Heart right ventricle (tissue), 16 donors: ENCODE results near the gene CEP126. TPM values are rescaled to one million over a fixed set of nuclear protein-coding genes. Genes with fewer than 3 reads are reported as not detected.

ENCODE experiments used
- ATAC-seq, 8 donors: fragments of 200-7000 bp; cut with Tn5 transposase; one replicate each; pipeline ENCODE4 v1.9.1; 2020; ENCODE audit warnings: mild to moderate bottlenecking in 8 of 8, moderate library complexity in 8 of 8, moderate number of reproducible peaks in 1 of 8
- DNase-seq, 2 donors: peaks; one replicate each; pipeline ENCODE4 v3.0.0-alpha.2; 2020
- H3K27ac ChIP-seq, 10 donors: fragments of 200-600 bp; sonication (generic) in 2 of 10; one replicate each; pipeline versions ENCODE4 v1.5.0 to v1.8.0; 2020 to 2022; ENCODE audit warnings: mild to moderate bottlenecking in 3 of 10
- H3K27me3 ChIP-seq, 7 donors: fragments of 200-600 bp; one replicate each; pipeline ENCODE4 v1.8.0; 2021 to 2022; ENCODE audit warnings: mild to moderate bottlenecking in 2 of 7
- H3K36me3 ChIP-seq, 9 donors: fragments of 200-600 bp; sonication (generic) in 1 of 9; one replicate each; pipeline versions ENCODE4 v1.5.0 to v1.8.0; 2020 to 2022; ENCODE audit warnings: mild to moderate bottlenecking in 2 of 9
- H3K4me1 ChIP-seq, 9 donors: fragments of 200-600 bp; sonication (generic) in 1 of 9; one replicate each; pipeline versions ENCODE4 v1.5.0 to v1.8.0; 2020 to 2022; ENCODE audit warnings: mild to moderate bottlenecking in 4 of 9
- H3K4me3 ChIP-seq, 10 donors: fragments of 200-600 bp; sonication (generic) in 2 of 10; one replicate each; pipeline versions ENCODE4 v1.5.0 to v1.8.0; 2020 to 2022; ENCODE audit warnings: mild to moderate bottlenecking in 7 of 10, moderate library complexity in 2 of 10
- H3K9me3 ChIP-seq, 11 donors: fragments of 200-600 bp in 10 of 11; sonication (generic) in 2 of 11; one replicate each; pipeline versions ENCODE4 v1.5.0 to v1.8.0; 2013 to 2022; ENCODE audit warnings: mild to moderate bottlenecking in 2 of 11, control low read depth in 1 of 11, moderate library complexity in 1 of 11
- WGBS, 2 donors: extraction: QIAGEN DNeasy Blood & Tissue Kit; methylation state at CpG; one replicate each; pipeline ENCODE4 v1.1.7; 2013; ENCODE audit warnings: inconsistent platforms in 1 of 2; 5-methylcytosine and 5-hydroxymethylcytosine counted together
- intact Hi-C, 10 donors: fragments of 100-400 bp; cut with DNase I; formaldehyde crosslinking; loops; one replicate each; pipeline versions ENCODE4 v1.11.1 to v1.14.2; 2022
- polyA plus RNA-seq, 2 donors: library from polyadenylated mRNA; stranded (reverse); fragments of 200-250 nt; gene quantifications; one replicate each; pipeline ENCODE4 v1.2.3, GENCODE V29; 2013
- total RNA-seq, 10 donors: library from RNA; stranded (reverse); fragmentation: NEBNext Ultra II Directional in 3 of 10; extraction: Animal tissue kit (Norgen Biotek cat#: 25700) in 3 of 10; gene quantifications; one replicate each; pipeline versions ENCODE4 v1.2.1 to v1.2.4, GENCODE V29; 2021 to 2023
- TF ChIP-seq, protein P1 (sequence below), 9 donors: fragments of 200-600 bp; sonication (generic) in 2 of 9; IDR thresholded peaks; one replicate each; pipeline versions ENCODE4 v1.5.0 to v1.8.0; 2021 to 2022; ENCODE audit warnings: antibody characterized with exemption in 9 of 9, mild to moderate bottlenecking in 5 of 9, moderate library complexity in 1 of 9
- donor health status: Arrhythmogenic right ventricular cardiomyopathy.
- donor health status: ischemic (EF 13 %, LVEDD 7.1; RV severe dilation, severe dysfunction).
- donor health status: healthy with polysubstance abuse.
- donor health status: DM: no; HTN: yes; CAD: no.
- donor health status: DM: no; HTN: no; CAD: no.
- donor health status: ischemic (EF 25% LVEDD 6.9; RV normal size, moderate dysfunction).
- donor health status: ischemic (EF 25% LVEDD 5.7; RV mildly dilated, moderate dysfunction).
- donor health status: healthy.
- donor health status: DM: yes; HTN: yes; CAD: no.
- donor health status: Ischemic cardiomyopathy.
- donor health status: ischemic (EF 35%, LVEDD 5.7; RV mildly dilated, moderate dysfunction).
- donor health status: nonischemic (EF 11% LVEDD 7.7; RV severe dilation, severe dysfunction).
- donor health status: DM: yes; HTN: yes; CAD: no.
- donor health status: PGD.
- donor health status: ischemic (EF 29% LVEDD 5.4; RV normal size, mild dysfunction).
- donor health status: nonischemic (EF 23%, LVEDD 6.1; RV moderate dilation, normal function).

Gene CEP126
- total and polyA plus RNA-seq, 12 donors: 0.25 to 2.5 (median 1.2) TPM

DNA sequence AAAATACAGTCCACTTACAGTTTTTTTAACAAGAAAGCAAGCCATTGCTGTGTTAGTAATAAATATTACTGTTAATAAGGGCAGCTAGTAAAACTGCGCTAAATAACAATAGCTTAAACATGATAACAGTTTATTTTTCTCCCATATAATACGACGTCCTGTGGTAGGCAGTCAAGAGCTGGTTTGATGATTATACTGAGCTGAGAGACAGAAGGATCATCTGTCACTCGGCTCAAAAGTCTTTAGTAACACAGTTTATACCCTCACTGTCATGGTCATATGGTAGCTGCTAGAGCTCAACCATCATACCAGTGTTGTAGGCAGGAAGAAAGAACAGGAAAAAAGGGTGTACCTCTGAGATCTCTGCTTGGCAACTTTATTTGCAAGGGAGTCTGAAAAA is 30.6 kb downstream of the CEP126 start:
- H3K27me3 ChIP-seq: no peaks in the 10 kb centered on the region
- intact Hi-C loops: no loop called here
- WGBS, 2 donors: 81 to 83% methylated on average over 4 of the region's 4 CpGs
- no peak for ATAC-seq
- no peak overlapping the region for H3K4me3 ChIP-seq
- no peaks in the 10 kb centered on the region for H3K9me3 ChIP-seq
- H3K36me3 ChIP-seq: peaks cover 0 to 12% (median 0%) of the 10 kb centered on the region in 9 donors
- DNase-seq: no peak
- H3K4me1 ChIP-seq: no peaks in the 10 kb centered on the region
- no peak overlapping the region for H3K27ac ChIP-seq
- TF ChIP-seq, protein P1, sequence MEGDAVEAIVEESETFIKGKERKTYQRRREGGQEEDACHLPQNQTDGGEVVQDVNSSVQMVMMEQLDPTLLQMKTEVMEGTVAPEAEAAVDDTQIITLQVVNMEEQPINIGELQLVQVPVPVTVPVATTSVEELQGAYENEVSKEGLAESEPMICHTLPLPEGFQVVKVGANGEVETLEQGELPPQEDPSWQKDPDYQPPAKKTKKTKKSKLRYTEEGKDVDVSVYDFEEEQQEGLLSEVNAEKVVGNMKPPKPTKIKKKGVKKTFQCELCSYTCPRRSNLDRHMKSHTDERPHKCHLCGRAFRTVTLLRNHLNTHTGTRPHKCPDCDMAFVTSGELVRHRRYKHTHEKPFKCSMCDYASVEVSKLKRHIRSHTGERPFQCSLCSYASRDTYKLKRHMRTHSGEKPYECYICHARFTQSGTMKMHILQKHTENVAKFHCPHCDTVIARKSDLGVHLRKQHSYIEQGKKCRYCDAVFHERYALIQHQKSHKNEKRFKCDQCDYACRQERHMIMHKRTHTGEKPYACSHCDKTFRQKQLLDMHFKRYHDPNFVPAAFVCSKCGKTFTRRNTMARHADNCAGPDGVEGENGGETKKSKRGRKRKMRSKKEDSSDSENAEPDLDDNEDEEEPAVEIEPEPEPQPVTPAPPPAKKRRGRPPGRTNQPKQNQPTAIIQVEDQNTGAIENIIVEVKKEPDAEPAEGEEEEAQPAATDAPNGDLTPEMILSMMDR (IDR thresholded peaks at IDR 0.05): no peak

DNA sequence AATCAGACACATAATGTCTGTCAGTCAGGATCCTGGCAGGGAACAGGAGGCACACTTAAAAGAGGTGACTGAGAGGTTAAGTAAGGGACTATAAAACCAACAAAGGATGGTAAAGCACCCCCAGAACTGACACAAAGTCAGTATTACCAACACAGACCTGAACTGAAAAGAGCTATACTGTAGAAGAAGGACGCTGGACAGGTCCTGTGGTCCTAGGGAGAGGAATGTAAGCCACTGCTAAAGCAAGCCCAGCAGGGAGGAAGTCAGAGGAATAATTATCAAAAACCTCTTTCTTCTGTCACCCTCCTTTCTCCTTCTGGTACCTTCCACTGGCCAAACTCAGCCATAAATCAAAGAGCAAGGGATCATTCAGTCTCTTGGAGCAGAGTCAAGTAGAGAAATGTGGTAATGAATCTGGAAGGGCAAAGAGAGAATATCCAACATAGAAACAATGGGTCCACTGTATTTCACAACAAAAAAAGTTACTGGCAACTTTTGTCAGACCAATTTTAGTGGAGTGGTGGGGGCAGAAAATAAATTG is 34.9 kb downstream of the CEP126 start:
- intact Hi-C loops: no loop called here

DNA sequence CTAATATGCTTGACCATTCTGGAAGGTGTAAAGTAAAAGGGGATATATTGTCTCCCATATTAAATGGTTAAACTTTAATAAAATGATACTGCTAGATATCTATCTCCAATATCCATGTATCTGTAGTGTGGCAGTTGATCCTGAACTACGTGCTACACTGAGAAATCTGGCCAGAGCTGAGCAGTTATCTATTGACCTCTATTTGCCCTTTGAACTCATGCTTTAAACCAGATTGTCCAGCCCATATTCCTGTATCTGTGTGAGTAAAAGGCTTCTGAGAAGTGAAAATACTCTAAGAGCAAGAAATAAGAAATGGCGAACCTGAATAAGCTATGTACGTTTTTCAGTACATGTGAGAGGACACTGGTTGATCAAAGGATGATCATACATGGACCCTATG is 40.5 kb downstream of the CEP126 start:
- Histone ChIP-seq H3K4me1 (no peaks in the 10 kb centered on the region), H3K27ac (no peak overlapping the region), H3K36me3 (peaks cover 0 to 32% (median 0%) of the 10 kb centered on the region in 9 donors), H3K27me3 (no peaks in the 10 kb centered on the region), H3K9me3 (peaks cover 0 to 8% (median 0%) of the 10 kb centered on the region in 11 donors), H3K4me3 (no peak overlapping the region)
- DNase-seq (no peak), ATAC-seq (no peak)
- intact Hi-C loops: no loop called here
- WGBS, 2 donors: 80 to 83% methylated on average over 3 of the region's 3 CpGs
- TF ChIP-seq, protein P1 (IDR thresholded peaks at IDR 0.05): no peak

More for the DNA sequence above, 34.9 kb downstream of the CEP126 start:
- Histone ChIP-seq H3K4me3 (no peak overlapping the region), H3K4me1 (no peaks in the 10 kb centered on the region), H3K27ac (no peak overlapping the region), H3K9me3 (no peaks in the 10 kb centered on the region), H3K27me3 (no peaks in the 10 kb centered on the region), H3K36me3 (peaks cover 0 to 12% (median 0%) of the 10 kb centered on the region in 9 donors)
- DNase-seq (no peak), ATAC-seq (no peak)
- WGBS, 2 donors: 51 to 54% methylated on average over 1 of the region's 1 CpG
- TF ChIP-seq, protein P1 (IDR thresholded peaks at IDR 0.05): no peak

DNA sequence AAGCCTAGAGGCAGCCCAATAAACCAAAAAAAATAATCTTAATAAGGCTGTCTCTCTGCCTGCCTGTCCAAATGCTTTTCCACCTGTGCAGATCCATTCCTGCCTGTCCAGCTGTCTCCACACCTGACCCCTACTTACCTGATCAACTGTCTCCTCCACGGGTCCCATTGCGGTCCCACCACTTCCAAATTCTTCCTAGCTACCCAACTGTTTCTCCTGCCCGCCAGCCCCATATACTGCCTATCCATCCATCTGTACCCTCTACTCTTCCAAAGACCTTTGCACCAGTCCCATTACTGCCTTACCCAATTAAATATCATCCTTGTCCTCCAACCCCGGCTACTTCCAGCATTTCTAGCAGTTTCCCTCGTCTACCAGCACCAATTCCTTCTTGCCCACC is 40.9 kb downstream of the CEP126 start:
- no peak for DNase-seq
- H3K36me3 ChIP-seq: peaks cover 0 to 32% (median 0%) of the 10 kb centered on the region in 9 donors
- WGBS, 2 donors: 89% methylated on average over 5 of the region's 5 CpGs
- H3K4me3 ChIP-seq: no peak overlapping the region
- ATAC-seq: no peak
- no peak overlapping the region for H3K27ac ChIP-seq
- intact Hi-C loops: no loop called here
- no peaks in the 10 kb centered on the region for H3K4me1 ChIP-seq
- no peaks in the 10 kb centered on the region for H3K27me3 ChIP-seq
- H3K9me3 ChIP-seq: peaks cover 0 to 8% (median 0%) of the 10 kb centered on the region in 11 donors
- TF ChIP-seq, protein P1 (IDR thresholded peaks at IDR 0.05): no peak
